ENCODE data around the gene RNH1.

GRCh38 chr11:472816-473215, 34.2 kb downstream of the RNH1 start:
- TF ChIP-seq CTCF (IDR thresholded peaks at IDR 0.05) (no peak), POLR2A (IDR thresholded peaks at IDR 0.05) (no peak)

All from thyroid gland (tissue), 4 donors.